GM12878 (cell line): Measurements from ENCODE around the gene CXCL13. TPM values are rescaled to one million over a fixed set of nuclear protein-coding genes. Genes with fewer than 3 reads are reported as not detected.

ENCODE experiments used
- ATAC-seq: fragments of 200-7000 bp; cut with Tn5 transposase; 3 replicates; pipeline ENCODE4 v1.9.1; 2020; ENCODE audit warnings: mild to moderate bottlenecking, moderate library complexity
- BruUV-seq: library from RNA; stranded (reverse); fragments of 400-500 nt; replicated peaks from 2 replicates; lab custom pipeline; 2021; lab: Mats Ljungman, UMichigan
- CTCF ChIA-PET: fragments of 300-600 bp; sonication (Branson Sonifier 250); formaldehyde crosslinking; extraction: SDS; loops from one replicate; lab custom pipeline; 2021; ENCODE audit warnings: inconsistent platforms; lab: Yijun Ruan, JAX
- POLR2A ChIA-PET: fragments of 350-600 bp; formaldehyde crosslinking; extraction: SDS; loops from one replicate; lab custom pipeline; 2021; ENCODE audit warnings: inconsistent platforms; lab: Charles Lee
- RAD21 ChIA-PET: fragments of 300-600 bp; sonication (Branson Sonifier 250); formaldehyde crosslinking; loops from one replicate; lab custom pipeline; 2023; ENCODE audit warnings: antibody characterized with exemption; ENCODE audit not compliant: unreplicated experiment; lab: Charles Lee
- SMC1A ChIA-PET: fragments of 300-600 bp; sonication (Branson Sonifier 250); formaldehyde crosslinking; loops from one replicate; lab custom pipeline; 2023; ENCODE audit not compliant: unreplicated experiment, uncharacterized antibody; lab: Charles Lee
- DNase-seq: peaks from one replicate; pipeline ENCODE4 v3.0.0-alpha.2; 2011; ENCODE audit warnings: low read depth, low spot score
- FAIRE-seq: peaks from 3 replicates; lab custom pipeline; 2011; peaks lifted over from hg19 to GRCh38; lab: Jason Lieb, UNC
- H2AFZ ChIP-seq: 2 replicates; pipeline ENCODE4 v1.6.0; 2011; ENCODE audit warnings: low read depth, low read length, control low read depth; ENCODE audit not compliant: control insufficient read depth
- H3K27ac ChIP-seq: 2 replicates; pipeline ENCODE4 v1.5.1; 2011; ENCODE audit warnings: control low read depth; ENCODE audit not compliant: control insufficient read depth, insufficient read depth
- H3K27me3 ChIP-seq, 2 experiments: replicated peaks in 1 of 2; 2 replicates each; pipeline versions ENCODE4 v1.6.0 to v1.6.1; 2011; ENCODE audit warnings: low read length in 1 of 2; ENCODE audit not compliant: control insufficient read depth in 2 of 2, insufficient read depth in 2 of 2
- H3K36me3 ChIP-seq, 2 experiments: 2 replicates each; pipeline ENCODE4 v1.5.1; 2011; ENCODE audit warnings: low read length in 1 of 2; ENCODE audit not compliant: control insufficient read depth in 2 of 2, insufficient read depth in 2 of 2
- H3K4me1 ChIP-seq: 2 replicates; pipeline ENCODE4 v1.6.1; 2011; ENCODE audit warnings: mild to moderate bottlenecking, low read length, moderate library complexity, mixed read lengths; ENCODE audit not compliant: control insufficient read depth, insufficient read depth
- H3K4me2 ChIP-seq: 2 replicates; pipeline ENCODE4 v1.6.0; 2011; ENCODE audit warnings: control low read depth; ENCODE audit not compliant: control insufficient read depth, insufficient read depth
- H3K4me3 ChIP-seq: fragments of 200-600 bp; sonication (generic); 2 replicates; pipeline ENCODE4 v1.5.1; 2016
- H3K79me2 ChIP-seq: 2 replicates; pipeline ENCODE4 v1.6.0; 2011; ENCODE audit warnings: low read length; ENCODE audit not compliant: control insufficient read depth, insufficient read depth
- H3K9ac ChIP-seq: 2 replicates; pipeline ENCODE4 v1.8.0; 2011; ENCODE audit warnings: low read length, control low read depth, mixed read lengths; ENCODE audit not compliant: control insufficient read depth, insufficient read depth
- H3K9me3 ChIP-seq: replicated peaks from 3 replicates; pipeline ENCODE4 v1.5.1; 2011; ENCODE audit warnings: mild to moderate bottlenecking, low read length; ENCODE audit not compliant: control insufficient read depth, insufficient read depth
- H4K20me1 ChIP-seq: 2 replicates; pipeline ENCODE4 v1.6.0; 2011; ENCODE audit not compliant: control insufficient read depth, insufficient read depth
- BACH1 ChIP-seq: fragments of 450-650 bp; IDR thresholded peaks from 2 replicates; pipeline ENCODE4 v1.6.1; 2017; ENCODE audit warnings: mild to moderate bottlenecking, borderline replicate concordance
- CEBPB ChIP-seq, 2 experiments: fragments of 150-350 bp in 1 of 2; IDR thresholded peaks; 2 replicates each; pipeline ENCODE4 v1.6.1; 2012 to 2014; ENCODE audit warnings: low read depth in 2 of 2, low read length in 2 of 2, borderline replicate concordance in 1 of 2, inconsistent platforms in 1 of 2
- CHD1 ChIP-seq: IDR thresholded peaks from 2 replicates; pipeline ENCODE4 v1.6.1; 2012; ENCODE audit warnings: low read depth, low read length, improper control_type of control experiment
- IKZF2 ChIP-seq, 2 experiments: fragments of 450-650 bp; IDR thresholded peaks; 2 replicates each; pipeline ENCODE4 v1.6.1; 2017; ENCODE audit warnings: mild to moderate bottlenecking in 2 of 2, moderate library complexity in 2 of 2
- RAD51 ChIP-seq: fragments of 450-650 bp; IDR thresholded peaks from 2 replicates; pipeline ENCODE4 v1.6.1; 2016; ENCODE audit warnings: moderate library complexity, mild to moderate bottlenecking, inconsistent platforms
- SIN3A ChIP-seq: IDR thresholded peaks from 2 replicates; pipeline ENCODE4 v1.6.1; 2012; ENCODE audit warnings: low read depth, low read length, improper control_type of control experiment
- TARDBP ChIP-seq: IDR thresholded peaks from 2 replicates; pipeline ENCODE4 v1.6.1; 2016; ENCODE audit warnings: borderline replicate concordance
- WGBS: methylation state at CpG from one replicate; pipeline ENCODE4 v1.1.6; 2016; ENCODE audit warnings: low lambda C conversion rate; ENCODE audit not compliant: insufficient replicate concordance, insufficient coverage; ENCODE audit errors: missing lambda C conversion rate; 5-methylcytosine and 5-hydroxymethylcytosine counted together
- in situ Hi-C: fragments of 300-500 bp; cut with MboI; formaldehyde crosslinking; loops from 9 replicates; pipeline ENCODE4 v1.14.3; 2018; ENCODE audit warnings: mixed read lengths
- intact Hi-C: fragments of 100-400 bp; cut with micrococcal nuclease; formaldehyde crosslinking; loops from one replicate; pipeline ENCODE4 v1.14.2; 2022; ENCODE audit not compliant: unreplicated experiment
- polyA plus RNA-seq, 11 experiments: library from polyadenylated mRNA; depleted of rRNA in 4 of 11; unstranded in 6 of 11; stranded (reverse) in 5 of 11; fragments of >200 nt; fragmentation: Nextera tagmentation in 4 of 11; fragmentation: Illumina TruSeq in 1 of 11; extraction: Ambion mirVana in 4 of 11; extraction: Trizol in 1 of 11; gene quantifications; 1 replicate in 1 of 11; 2 replicates in 10 of 11; pipeline versions ENCODE4 v1.2.1 to v1.2.3, GENCODE V29; 2011 to 2016; ENCODE audit warnings: inconsistent platforms in 2 of 11, missing spikeins in 2 of 11, low read depth in 1 of 11
- total RNA-seq, 4 experiments: library from RNA; depleted of rRNA in 3 of 4; stranded (reverse); fragments of >200 nt in 3 of 4; fragmentation: Illumina TruSeq in 1 of 4; extraction: Trizol in 1 of 4; gene quantifications; 2 replicates each; pipeline versions ENCODE4 v1.2.1 to v1.2.3, GENCODE V29; 2013 to 2021
- TF ChIP-seq, protein P1 (sequence below), 3 experiments: IDR thresholded peaks in 2 of 3; conservative IDR thresholded peaks in 1 of 3; 2 replicates each; pipeline ENCODE4 v1.5.1; 2011; ENCODE audit warnings: low read depth in 3 of 3, low read length in 3 of 3, mild to moderate bottlenecking in 3 of 3, control low read depth in 2 of 3, moderate library complexity in 2 of 3, inconsistent platforms in 1 of 3, mixed read lengths in 1 of 3; ENCODE audit not compliant: control insufficient read depth in 2 of 3, insufficient read depth in 1 of 3; ENCODE audit errors: extremely low read depth in 1 of 3
- TF ChIP-seq, protein P2 (sequence below): IDR thresholded peaks from 2 replicates; pipeline ENCODE4 v1.6.1; 2012; ENCODE audit warnings: mild to moderate bottlenecking, low read depth, low read length

Gene CXCL13
- total and polyA plus RNA-seq, 10 of the 15 experiments (the other 5 are each of a cell fraction or from before 2014, with no cell fraction given), result 0.05 to 0.16 TPM; not detected in 8

DNA sequence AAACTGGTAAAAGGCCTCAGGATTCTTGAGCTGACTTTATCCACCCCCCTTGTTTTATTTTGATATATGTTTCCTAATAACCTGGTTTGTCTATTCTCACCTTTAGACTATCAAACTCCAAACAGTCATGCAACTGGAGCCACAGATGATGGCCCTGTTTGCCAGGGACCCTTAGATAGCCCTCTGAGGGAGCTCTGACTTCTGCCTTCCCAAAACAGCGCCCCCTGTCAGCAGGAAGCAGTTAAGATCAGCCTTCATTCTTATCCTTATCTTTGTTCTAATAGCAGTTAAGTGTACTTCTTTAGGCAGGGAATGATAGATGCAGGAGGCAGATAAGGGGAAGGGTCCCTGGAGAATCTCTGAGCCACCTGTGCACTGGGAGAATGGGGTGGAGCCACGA lies 27.5 kb upstream of the CXCL13 start:
- ChIA-PET SMC1A (interaction anchor here (0.9 kb wide), 1 partner anchor 16 kb away, joined by 4 read pairs; no protein-coding TSS in a partner anchor), RAD21 (no interaction called here), POLR2A (no interaction called here), CTCF (interaction anchor here (0.8 to 1.5 kb wide), 2 partner anchors 18 to 23 kb away, joined by 3 to 6 read pairs; no protein-coding TSS in a partner anchor)
- Histone ChIP-seq H3K9me3 (no peaks in the 10 kb centered on the region; the same call in 2 of the 3 replicates), H3K9ac (no peak overlapping the region), H3K27me3 (no peaks in the 10 kb centered on the region), H3K4me3 (no peak overlapping the region), H3K4me1 (no peaks in the 10 kb centered on the region), H2AFZ (no peak overlapping the region), H3K27ac (no peak overlapping the region), H3K79me2 (no peaks in the 10 kb centered on the region), H4K20me1 (no peaks in the 10 kb centered on the region), H3K36me3 (no peaks in the 10 kb centered on the region), H3K4me2 (no peak overlapping the region)
- DNase-seq (no peak), FAIRE-seq (no peak), ATAC-seq (no peak)
- TF ChIP-seq, protein P1, sequence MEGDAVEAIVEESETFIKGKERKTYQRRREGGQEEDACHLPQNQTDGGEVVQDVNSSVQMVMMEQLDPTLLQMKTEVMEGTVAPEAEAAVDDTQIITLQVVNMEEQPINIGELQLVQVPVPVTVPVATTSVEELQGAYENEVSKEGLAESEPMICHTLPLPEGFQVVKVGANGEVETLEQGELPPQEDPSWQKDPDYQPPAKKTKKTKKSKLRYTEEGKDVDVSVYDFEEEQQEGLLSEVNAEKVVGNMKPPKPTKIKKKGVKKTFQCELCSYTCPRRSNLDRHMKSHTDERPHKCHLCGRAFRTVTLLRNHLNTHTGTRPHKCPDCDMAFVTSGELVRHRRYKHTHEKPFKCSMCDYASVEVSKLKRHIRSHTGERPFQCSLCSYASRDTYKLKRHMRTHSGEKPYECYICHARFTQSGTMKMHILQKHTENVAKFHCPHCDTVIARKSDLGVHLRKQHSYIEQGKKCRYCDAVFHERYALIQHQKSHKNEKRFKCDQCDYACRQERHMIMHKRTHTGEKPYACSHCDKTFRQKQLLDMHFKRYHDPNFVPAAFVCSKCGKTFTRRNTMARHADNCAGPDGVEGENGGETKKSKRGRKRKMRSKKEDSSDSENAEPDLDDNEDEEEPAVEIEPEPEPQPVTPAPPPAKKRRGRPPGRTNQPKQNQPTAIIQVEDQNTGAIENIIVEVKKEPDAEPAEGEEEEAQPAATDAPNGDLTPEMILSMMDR (IDR thresholded peaks at IDR 0.05 in 2 of 3, conservative IDR thresholded peaks at IDR 0.05 in 1 of 3; ENCODE audit: control insufficient read depth in 2 of 3, extremely low read depth in 1 of 3, insufficient read depth in 1 of 3, low read depth in 3 of 3, low read length in 3 of 3), result peak in 1 of 3 experiments; percentile 28; a peak in 1 of 6 replicates
- TF ChIP-seq RAD51, result no peak
- no TSS peak for BruUV-seq
- WGBS, result 0% methylated on average over 2 of the region's 2 CpGs
- intact Hi-C loops (no loop called here), in situ Hi-C loops (no loop called here)

DNA sequence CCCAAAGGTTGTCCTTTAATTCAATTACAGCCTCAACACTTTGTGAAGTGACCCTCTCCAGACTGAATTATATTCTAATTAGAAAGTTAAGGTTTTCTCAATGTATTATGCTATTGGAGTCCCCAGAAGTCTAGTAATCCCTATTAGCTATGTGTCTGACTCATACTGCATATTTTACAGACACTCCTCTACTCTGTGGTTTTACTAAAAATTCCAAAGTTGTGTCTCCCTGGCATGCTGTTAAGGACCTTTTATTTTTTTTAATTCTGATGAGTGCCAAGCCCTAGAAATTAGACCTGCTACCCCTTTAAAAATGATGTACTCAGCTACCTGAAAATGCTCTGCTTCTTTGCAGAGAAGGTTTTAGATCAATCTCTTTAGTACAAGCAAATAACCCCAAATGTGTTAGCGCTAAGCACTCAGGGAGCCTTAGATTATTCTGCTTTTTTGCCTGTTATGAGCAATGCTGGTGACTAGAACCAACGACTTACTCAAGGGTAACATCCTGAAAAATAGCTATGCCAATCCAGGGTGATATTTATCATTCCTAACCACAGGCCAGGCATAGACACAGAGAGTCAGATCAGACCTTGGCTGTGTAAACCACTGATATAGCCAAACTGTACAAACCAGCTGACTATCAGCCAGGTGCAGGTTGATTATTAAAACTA lies 26.1 kb upstream of the CXCL13 start:
- FAIRE-seq, result no peak
- TF ChIP-seq IKZF2 (IDR thresholded peaks at IDR 0.05), result no peak
- no peak for TF ChIP-seq BACH1
- no peak for TF ChIP-seq SIN3A
- no peak for TF ChIP-seq TARDBP
- no peak for TF ChIP-seq CHD1
- TF ChIP-seq, protein P2, sequence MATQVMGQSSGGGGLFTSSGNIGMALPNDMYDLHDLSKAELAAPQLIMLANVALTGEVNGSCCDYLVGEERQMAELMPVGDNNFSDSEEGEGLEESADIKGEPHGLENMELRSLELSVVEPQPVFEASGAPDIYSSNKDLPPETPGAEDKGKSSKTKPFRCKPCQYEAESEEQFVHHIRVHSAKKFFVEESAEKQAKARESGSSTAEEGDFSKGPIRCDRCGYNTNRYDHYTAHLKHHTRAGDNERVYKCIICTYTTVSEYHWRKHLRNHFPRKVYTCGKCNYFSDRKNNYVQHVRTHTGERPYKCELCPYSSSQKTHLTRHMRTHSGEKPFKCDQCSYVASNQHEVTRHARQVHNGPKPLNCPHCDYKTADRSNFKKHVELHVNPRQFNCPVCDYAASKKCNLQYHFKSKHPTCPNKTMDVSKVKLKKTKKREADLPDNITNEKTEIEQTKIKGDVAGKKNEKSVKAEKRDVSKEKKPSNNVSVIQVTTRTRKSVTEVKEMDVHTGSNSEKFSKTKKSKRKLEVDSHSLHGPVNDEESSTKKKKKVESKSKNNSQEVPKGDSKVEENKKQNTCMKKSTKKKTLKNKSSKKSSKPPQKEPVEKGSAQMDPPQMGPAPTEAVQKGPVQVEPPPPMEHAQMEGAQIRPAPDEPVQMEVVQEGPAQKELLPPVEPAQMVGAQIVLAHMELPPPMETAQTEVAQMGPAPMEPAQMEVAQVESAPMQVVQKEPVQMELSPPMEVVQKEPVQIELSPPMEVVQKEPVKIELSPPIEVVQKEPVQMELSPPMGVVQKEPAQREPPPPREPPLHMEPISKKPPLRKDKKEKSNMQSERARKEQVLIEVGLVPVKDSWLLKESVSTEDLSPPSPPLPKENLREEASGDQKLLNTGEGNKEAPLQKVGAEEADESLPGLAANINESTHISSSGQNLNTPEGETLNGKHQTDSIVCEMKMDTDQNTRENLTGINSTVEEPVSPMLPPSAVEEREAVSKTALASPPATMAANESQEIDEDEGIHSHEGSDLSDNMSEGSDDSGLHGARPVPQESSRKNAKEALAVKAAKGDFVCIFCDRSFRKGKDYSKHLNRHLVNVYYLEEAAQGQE, result no peak
- no peak for TF ChIP-seq CEBPB (IDR thresholded peaks at IDR 0.05; ENCODE audit: borderline replicate concordance in 1 of 2, low read depth in 2 of 2, low read length in 2 of 2)

More for the DNA sequence above, 26.1 kb upstream of the CXCL13 start:
- intact Hi-C loops (no loop called here), in situ Hi-C loops (no loop called here)
- no peaks in the 10 kb centered on the region for H4K20me1 ChIP-seq
- BruUV-seq, result no TSS peak
- ATAC-seq (no peak), DNase-seq (no peak)
- no peaks in the 10 kb centered on the region for H3K79me2 ChIP-seq
- H3K4me1 ChIP-seq, result no peaks in the 10 kb centered on the region
- peaks cover 2% of the 10 kb centered on the region; the same call in 1 of the 3 replicates for H3K9me3 ChIP-seq
- H2AFZ ChIP-seq, result no peak overlapping the region
- 45% methylated on average over 2 of the region's 2 CpGs for WGBS
- H3K36me3 ChIP-seq, result no peaks in the 10 kb centered on the region
- H3K4me2 ChIP-seq, result no peak overlapping the region
- RAD21 ChIA-PET, result no interaction called here
- H3K27me3 ChIP-seq, result no peaks in the 10 kb centered on the region
- CTCF ChIA-PET, result interaction anchor here (1.0 to 1.2 kb wide), 5 partner anchors 20 to 109 kb away, joined by 3 to 4 read pairs (median 3); no protein-coding TSS in a partner anchor
- H3K4me3 ChIP-seq, result no peak overlapping the region
- POLR2A ChIA-PET, result no interaction called here
- no peak overlapping the region for H3K27ac ChIP-seq
- no peak overlapping the region for H3K9ac ChIP-seq
- SMC1A ChIA-PET, result interaction anchor here (1.0 to 1.2 kb wide), 2 partner anchors 10 to 14 kb away, joined by 3 read pairs; no protein-coding TSS in a partner anchor
